Measurements from ENCODE around the gene MT1B.

MT1B gene

GRCh38 chr16:56651586-56651985, at the start of gene MT1B:
Gene MT1B, plus strand, starts transcription at chr16:56651886. Its CDS starts 68 bp downstream, at chr16:56651954.
- DNase-seq (ENCODE audit: low read depth), result no peak

- DNase-seq (ENCODE audit: low read depth), result no peak
Observed at GRCh38 chr16:56603589-56603988, 48.1 kb upstream of the MT1B start.

- no peak for DNase-seq (ENCODE audit: low read depth)
Observed at GRCh38 chr16:56604966-56605365, 46.7 kb upstream of the MT1B start.

GRCh38 chr16:56605475-56605874, 46.2 kb upstream of the MT1B start:
- no peak for DNase-seq (ENCODE audit: low read depth)

- no peak for DNase-seq (ENCODE audit: low read depth)
Observed at GRCh38 chr16:56606071-56606475, 45.6 kb upstream of the MT1B start.

- DNase-seq (ENCODE audit: low read depth), result no peak
Observed at GRCh38 chr16:56606476-56607108, 45.1 kb upstream of the MT1B start.

GRCh38 chr16:56607109-56607618, 44.5 kb upstream of the MT1B start:
- DNase-seq (ENCODE audit: low read depth), result no peak

- DNase-seq (ENCODE audit: low read depth), result no peak
Observed at GRCh38 chr16:56607675-56608042, 44.0 kb upstream of the MT1B start.

GRCh38 chr16:56608043-56608875, 43.4 kb upstream of the MT1B start, which contains the start of gene MT2A:
Gene MT2A, plus strand, starts transcription at chr16:56608584. Its CDS starts 72 bp downstream, at chr16:56608656.
- peak; percentile 93 for DNase-seq (ENCODE audit: low read depth)

- no peak for DNase-seq (ENCODE audit: low read depth)
Observed at GRCh38 chr16:56608876-56609462, 42.7 kb upstream of the MT1B start.

GRCh38 chr16:56609463-56609921, 42.2 kb upstream of the MT1B start:
- DNase-seq (ENCODE audit: low read depth), result peak; percentile 57

GRCh38 chr16:56610017-56610608, 41.6 kb upstream of the MT1B start:
- DNase-seq (ENCODE audit: low read depth), result peak; percentile 75

GRCh38 chr16:56610609-56611111, 41.0 kb upstream of the MT1B start:
- no peak for DNase-seq (ENCODE audit: low read depth)

GRCh38 chr16:56611281-56611833, 40.3 kb upstream of the MT1B start:
- DNase-seq (ENCODE audit: low read depth), result no peak

GRCh38 chr16:56613706-56614105, 38.0 kb upstream of the MT1B start:
- no peak for DNase-seq (ENCODE audit: low read depth)

- no peak for DNase-seq (ENCODE audit: low read depth)
Observed at GRCh38 chr16:56614549-56614991, 37.1 kb upstream of the MT1B start.

GRCh38 chr16:56615353-56615752, 36.3 kb upstream of the MT1B start:
- DNase-seq (ENCODE audit: low read depth), result no peak

GRCh38 chr16:56616608-56617211, 35.0 kb upstream of the MT1B start:
- no peak for DNase-seq (ENCODE audit: low read depth)

GRCh38 chr16:56617212-56618085, 34.2 kb upstream of the MT1B start:
- peak; percentile 67 for DNase-seq (ENCODE audit: low read depth)

- no peak for DNase-seq (ENCODE audit: low read depth)
Observed at GRCh38 chr16:56618138-56618537, 33.5 kb upstream of the MT1B start.
